ENCODE data around the gene MTMR6.

- TF ChIP-seq CTCF (IDR thresholded peaks at IDR 0.05) (no peak), POLR2A (IDR thresholded peaks at IDR 0.05) (no peak)
Measured at GRCh38 chr13:25247360-25247759, 39.9 kb downstream of the MTMR6 start.
